ENCODE measurements around the gene CHST11.
"Not testable (repeated sequence)": the region's sequence is repeated elsewhere in the genome, so short reads cannot be mapped to it uniquely, and the experiment has no call there.

Gene CHST11

DNA sequence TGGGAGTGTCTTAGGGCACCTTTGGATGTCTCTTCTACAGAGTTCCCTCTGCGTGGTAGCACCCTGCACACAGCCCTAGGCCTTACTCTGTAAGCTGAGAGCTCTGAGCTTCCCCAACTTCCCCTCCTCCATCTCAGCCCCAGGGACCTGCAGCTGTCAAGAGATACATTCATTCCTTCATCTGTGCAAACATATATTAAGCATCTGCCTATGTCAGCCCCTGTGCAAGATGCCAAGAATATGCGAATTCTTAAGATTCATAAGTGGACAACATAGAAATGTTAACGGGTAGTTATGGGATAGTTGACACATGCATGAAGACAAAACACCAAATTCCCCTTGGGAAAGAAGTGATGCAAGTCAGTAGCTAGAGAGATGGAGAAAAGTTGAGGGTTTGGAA, 310.5 kb downstream of the CHST11 start:
- DNase-seq (ENCODE audit: low read depth), result no peak

DNA sequence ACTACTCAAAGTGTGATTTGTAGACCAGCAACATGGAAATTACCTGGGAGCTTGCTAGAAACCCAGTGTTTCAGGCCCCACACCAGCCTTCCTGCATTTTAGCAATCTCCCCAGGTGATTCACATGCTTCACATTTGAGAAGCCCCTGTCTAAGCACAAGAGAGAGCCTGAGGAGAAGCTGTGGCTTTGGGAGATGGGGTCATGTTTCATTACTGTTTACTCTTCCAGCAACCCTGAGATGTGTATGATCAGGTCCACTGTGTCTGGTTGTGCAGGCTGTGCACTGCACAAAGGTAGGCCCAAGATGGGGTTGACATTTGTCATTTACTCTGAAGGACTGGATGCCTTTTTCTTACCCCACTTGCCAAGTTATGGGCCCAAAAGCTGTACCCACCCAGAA, 311.3 kb downstream of the CHST11 start:
- DNase-seq (ENCODE audit: low read depth), result no peak

DNA sequence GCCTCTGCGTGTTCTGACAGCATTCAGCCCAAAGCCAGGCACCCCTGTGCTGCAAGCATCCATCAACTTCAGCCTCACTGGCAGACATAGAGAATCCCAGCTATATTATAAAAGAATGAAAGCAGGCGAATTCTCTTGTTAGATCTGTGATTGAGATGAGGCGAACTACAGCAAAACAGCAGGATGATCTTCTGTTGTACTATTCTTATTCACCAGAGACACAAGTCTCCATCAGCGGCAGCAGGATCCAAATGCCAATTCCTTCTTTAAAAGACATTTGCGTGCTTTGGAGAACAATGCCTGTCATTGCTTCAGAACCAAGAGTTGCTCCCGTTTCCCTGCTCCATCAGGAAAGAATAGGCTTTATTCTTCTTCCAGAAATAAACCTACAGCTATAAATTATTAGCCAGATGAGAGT, 312.4 kb downstream of the CHST11 start:
- DNase-seq (ENCODE audit: low read depth), result no peak

GRCh38 chr12:104772336-104772735, 315.6 kb downstream of the CHST11 start:
- DNase-seq (ENCODE audit: low read depth), result no peak

DNA sequence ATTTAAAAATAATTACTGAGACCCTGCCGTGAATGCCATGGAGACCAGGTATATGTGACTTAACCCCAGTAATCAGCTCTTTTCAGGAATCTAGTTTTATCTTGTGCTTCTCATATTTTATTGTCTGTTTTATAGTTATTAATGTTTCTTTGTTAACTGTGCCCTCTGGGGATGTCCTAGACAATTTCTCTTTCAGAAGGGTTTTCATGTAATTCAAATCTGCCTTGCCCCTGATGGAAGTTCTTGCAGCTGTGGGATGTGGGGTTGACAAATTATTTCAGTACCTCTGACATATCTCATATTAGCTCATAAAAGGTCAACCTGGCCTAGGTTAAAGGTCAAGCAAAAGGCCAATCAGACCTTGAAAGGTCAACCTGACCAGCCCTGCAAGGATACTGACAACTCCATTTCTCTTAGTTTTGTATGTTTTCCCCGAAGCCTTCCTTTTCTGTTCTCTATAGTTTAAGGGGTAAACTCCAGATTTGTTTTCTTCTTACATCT, 319.0 kb downstream of the CHST11 start:
- no peak for DNase-seq (ENCODE audit: low read depth)

- DNase-seq (ENCODE audit: low read depth), result peak; percentile 6
Observed at GRCh38 chr12:104779134-104779533, 322.4 kb downstream of the CHST11 start.

DNA sequence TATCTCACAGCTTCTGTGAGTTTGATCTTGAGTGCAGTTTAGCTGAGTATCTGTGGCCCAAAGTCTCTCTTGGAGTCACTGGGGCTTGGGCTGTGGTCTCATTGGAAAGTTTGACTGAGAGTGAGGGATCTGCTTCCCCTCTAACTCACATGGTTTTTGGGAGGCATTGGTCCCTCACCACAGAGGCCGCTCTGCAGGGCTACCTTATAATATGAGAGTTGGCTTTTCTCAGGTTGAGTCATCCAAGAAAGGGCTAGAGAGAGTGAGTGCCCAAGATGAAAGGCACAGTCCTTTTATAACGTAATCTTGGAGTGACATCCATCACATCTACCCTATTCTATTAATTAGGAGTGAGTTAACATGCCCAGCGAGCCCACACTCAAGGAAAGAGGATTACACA, 325.5 kb downstream of the CHST11 start:
- DNase-seq (ENCODE audit: low read depth), result no peak

DNA sequence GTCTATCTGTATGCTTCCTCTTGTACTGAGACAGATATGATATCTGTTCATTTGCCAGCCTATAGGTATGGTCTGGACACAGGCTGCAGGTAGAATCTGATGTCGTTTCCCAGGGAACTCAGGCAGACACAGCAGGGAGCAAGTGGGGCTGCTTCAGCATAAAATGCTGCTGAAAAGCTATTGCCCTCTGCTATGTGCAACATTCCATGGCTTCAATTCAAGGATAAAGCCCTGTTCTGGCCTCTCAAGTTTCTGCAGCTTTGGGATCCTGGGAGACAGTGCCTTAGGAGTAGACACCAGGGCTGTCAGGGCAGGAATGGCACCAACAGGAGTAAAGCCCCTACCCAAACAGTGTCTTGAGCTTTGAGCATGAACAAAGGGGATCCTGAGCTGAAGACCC, 327.8 kb downstream of the CHST11 start:
- no peak for DNase-seq (ENCODE audit: low read depth)

- no peak for DNase-seq (ENCODE audit: low read depth)
Observed at GRCh38 chr12:104785886-104786285, 329.1 kb downstream of the CHST11 start.

- DNase-seq (ENCODE audit: low read depth), result no peak
Observed at GRCh38 chr12:104786352-104786751, 329.6 kb downstream of the CHST11 start.

DNA sequence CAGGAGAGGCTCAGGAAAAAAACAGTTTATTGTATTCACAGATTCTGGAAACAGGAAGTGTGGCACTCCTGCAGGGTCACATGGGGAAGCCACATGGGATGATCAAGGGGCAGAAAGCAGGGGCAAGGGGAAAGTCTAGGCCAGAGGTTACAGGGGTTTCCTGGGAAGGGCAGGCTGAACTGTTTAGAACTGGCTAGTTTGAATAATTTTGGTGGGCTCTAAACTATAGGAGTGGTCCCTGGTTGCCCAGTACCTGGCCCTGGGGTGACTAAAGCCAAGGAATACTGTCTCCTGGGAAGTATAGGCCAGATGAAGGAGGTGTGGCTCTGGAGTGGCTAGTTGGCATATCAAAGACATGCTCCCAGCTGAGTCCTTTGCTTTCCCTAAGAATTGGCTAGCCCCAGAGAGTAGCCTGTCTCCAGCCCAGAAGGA, 332.1 kb downstream of the CHST11 start:
- DNase-seq (ENCODE audit: low read depth), result no peak

- peak; percentile 6 for DNase-seq (ENCODE audit: low read depth)
Observed at GRCh38 chr12:104790296-104791125, 333.8 kb downstream of the CHST11 start.

DNA sequence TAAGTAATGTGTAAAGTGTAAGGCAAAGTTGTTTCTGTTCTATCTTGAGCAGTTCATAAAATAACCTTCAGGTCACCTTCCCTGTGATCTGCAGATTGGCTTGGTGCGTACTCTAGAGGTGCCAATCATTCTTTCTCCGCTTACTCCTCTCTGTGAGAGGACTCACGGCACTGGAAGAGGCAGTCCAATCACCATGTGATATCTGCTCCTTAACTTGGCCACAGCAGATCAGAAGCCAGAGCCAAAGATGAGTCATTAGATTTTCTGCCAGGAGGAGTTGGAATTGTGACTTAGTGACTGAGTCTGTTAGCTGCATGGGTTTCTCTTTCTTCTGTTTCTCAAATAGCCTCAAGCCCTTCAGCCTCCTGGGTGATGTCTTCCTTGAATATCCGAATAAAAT, 335.8 kb downstream of the CHST11 start:
- DNase-seq (ENCODE audit: low read depth), result peak; percentile 80

GRCh38 chr12:104793285-104793684, 336.5 kb downstream of the CHST11 start:
- DNase-seq (ENCODE audit: low read depth), result peak; percentile 28

- DNase-seq (ENCODE audit: low read depth), result no peak
Observed at GRCh38 chr12:104793968-104794367, 337.2 kb downstream of the CHST11 start.

- no peak for DNase-seq (ENCODE audit: low read depth)
Observed at GRCh38 chr12:104796475-104796862, 339.7 kb downstream of the CHST11 start.

- no peak for DNase-seq (ENCODE audit: low read depth)
Observed at GRCh38 chr12:104799458-104799857, 342.7 kb downstream of the CHST11 start.

DNA sequence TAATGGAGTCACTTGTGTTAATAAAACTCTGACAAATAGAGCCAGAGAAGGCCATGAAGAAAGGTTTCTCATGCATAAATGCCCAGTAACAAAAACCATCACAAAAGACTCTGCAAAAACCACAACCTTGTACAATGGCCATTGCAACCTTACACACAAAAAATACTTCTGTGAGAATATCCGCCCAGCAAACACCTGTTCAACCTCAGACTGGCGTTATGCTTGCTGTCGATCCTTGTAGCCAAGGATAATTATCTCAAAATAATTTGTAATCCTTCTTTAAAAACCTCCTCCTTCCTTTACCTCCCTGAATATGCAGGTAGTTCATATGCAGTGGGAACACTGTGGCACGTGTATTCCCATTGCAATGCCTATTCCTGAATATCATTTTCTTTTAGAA, 344.3 kb downstream of the CHST11 start:
- DNase-seq (ENCODE audit: low read depth), result no peak

DNA sequence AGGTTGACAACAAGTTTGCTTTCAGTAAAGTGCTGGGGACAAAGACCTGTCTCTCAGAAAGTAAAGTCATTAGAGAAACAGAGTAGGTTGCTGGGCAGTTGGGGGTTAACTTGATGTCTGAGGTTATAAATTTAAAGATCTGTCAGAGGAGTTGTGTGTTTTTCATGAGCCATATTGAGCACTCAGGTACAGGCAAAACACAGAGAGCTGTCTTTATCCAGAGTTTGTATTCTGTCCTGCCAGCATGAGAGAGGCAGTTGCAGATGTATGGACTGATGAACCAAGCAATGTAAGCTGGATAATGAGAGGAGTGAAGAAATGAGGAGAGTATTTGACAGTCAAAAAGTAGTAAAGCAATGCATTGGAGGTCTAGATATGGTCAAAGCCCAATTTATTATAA, 344.7 kb downstream of the CHST11 start:
- no peak for DNase-seq (ENCODE audit: low read depth)

- DNase-seq (ENCODE audit: low read depth), result peak; percentile 18
Observed at GRCh38 chr12:104802208-104802607, 345.5 kb downstream of the CHST11 start.

DNA sequence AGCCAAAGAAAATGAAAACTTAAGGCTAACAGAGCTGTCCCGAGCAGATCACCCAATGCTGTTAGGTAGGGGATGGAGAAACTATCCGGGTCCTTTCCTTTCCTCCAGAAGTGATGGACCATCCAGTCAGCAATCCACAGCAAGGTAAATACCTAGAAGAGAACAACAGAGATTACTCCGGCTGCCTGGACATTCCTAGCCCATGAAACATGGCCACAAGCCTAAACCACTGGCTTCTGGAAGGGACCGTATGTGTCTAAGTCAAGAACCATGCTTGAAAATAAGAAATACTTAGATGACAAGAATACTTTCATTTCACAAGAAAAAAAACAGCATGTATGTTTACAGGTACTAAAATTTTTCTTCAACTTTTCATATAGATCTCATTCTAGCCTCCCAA, 348.4 kb downstream of the CHST11 start:
- DNase-seq (ENCODE audit: low read depth), result peak; percentile 78

DNA sequence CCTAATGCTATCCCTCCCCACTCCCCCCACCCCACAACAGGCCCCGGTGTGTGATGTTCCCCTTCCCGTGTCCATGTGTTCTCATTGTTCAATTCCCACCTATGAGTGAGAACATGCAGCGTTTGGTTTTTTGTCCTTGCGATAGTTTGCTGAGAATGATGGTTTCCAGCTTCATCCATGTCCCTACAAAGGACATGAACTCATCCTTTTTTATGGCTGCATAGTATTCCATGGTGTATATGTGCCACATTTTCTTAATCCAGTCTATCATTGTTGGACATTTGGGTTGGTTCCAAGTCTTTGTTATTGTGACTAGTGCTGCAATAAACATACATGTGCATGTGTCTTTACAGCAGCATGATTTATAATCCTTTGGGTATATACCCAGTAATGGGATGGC, 349.4 kb downstream of the CHST11 start:
- DNase-seq (ENCODE audit: low read depth), result not testable (repeated sequence)

GRCh38 chr12:104809251-104809650, 352.5 kb downstream of the CHST11 start:
- no peak for DNase-seq (ENCODE audit: low read depth)
